Peyer's patch (tissue), 4 donors: Measurements from ENCODE around the gene ELP5.

ENCODE experiments used
- CTCF ChIP-seq, 6 experiments: fragments of 450-650 bp in 4 of 6; fragments of 200-600 bp in 2 of 6; sonication (generic) in 1 of 6; IDR thresholded peaks; one replicate each; pipeline ENCODE4 v1.5.1; 2017 to 2019; ENCODE audit warnings: antibody characterized with exemption in 6 of 6, mild to moderate bottlenecking in 3 of 6, moderate library complexity in 1 of 6
- POLR2A ChIP-seq, 2 donors: fragments of 450-650 bp; IDR thresholded peaks; one replicate each; pipeline ENCODE4 v1.5.1; 2017; ENCODE audit warnings: antibody characterized with exemption in 2 of 2, mild to moderate bottlenecking in 2 of 2, moderate library complexity in 2 of 2

GRCh38 chr17:7232114-7232513, 19.9 kb upstream of the ELP5 start:
- TF ChIP-seq CTCF (IDR thresholded peaks at IDR 0.05) = no peak
- no peak for TF ChIP-seq POLR2A (IDR thresholded peaks at IDR 0.05)
